B cell (primary cell): ENCODE data around the gene SACM1L.

Source experiments
- CTCF ChIP-seq: fragments of 200-600 bp; IDR thresholded peaks from one replicate; pipeline ENCODE4 v1.8.0; 2022; ENCODE audit warnings: antibody characterized with exemption, mild to moderate bottlenecking
- EZH2 ChIP-seq: IDR thresholded peaks from 2 replicates; pipeline ENCODE4 v1.6.1; 2012; ENCODE audit warnings: borderline replicate concordance, low read depth, mild to moderate bottlenecking, moderate library complexity, low read length; ENCODE audit not compliant: insufficient read depth, poor library complexity, severe bottlenecking

GRCh38 chr3:45682311-45682710 is 6.9 kb upstream of the SACM1L start:
- TF ChIP-seq EZH2 = no peak
- no peak for TF ChIP-seq CTCF
